AG04449 (cell line): ENCODE data around the gene TRIM42.

Source experiments
- CTCF ChIA-PET: fragments of 350-600 bp; formaldehyde crosslinking; extraction: SDS; loops from one replicate; lab custom pipeline; 2021; ENCODE audit warnings: antibody characterized with exemption; lab: Yijun Ruan, JAX
- POLR2A ChIA-PET: fragments of 400-600, 350-600 bp; formaldehyde crosslinking; extraction: SDS; loops from one replicate; lab custom pipeline; 2020; ENCODE audit warnings: antibody characterized with exemption, inconsistent platforms; lab: Yijun Ruan, JAX
- DNase-seq: peaks from one replicate; pipeline ENCODE4 v3.0.0-alpha.2; 2010; ENCODE audit warnings: low read depth, low spot score
- H3K4me3 ChIP-seq: 2 replicates; pipeline ENCODE4 v1.5.1; 2011; ENCODE audit warnings: low read depth, mild to moderate bottlenecking, control low read depth, low read length
- TF ChIP-seq, protein P1 (sequence below): IDR thresholded peaks from one replicate; pipeline ENCODE4 v1.5.1; 2011; ENCODE audit warnings: mild to moderate bottlenecking, moderate library complexity, low read length, control low read depth, inconsistent platforms; ENCODE audit not compliant: insufficient read depth; ENCODE audit errors: missing control alignments

The TRIM42 gene

DNA sequence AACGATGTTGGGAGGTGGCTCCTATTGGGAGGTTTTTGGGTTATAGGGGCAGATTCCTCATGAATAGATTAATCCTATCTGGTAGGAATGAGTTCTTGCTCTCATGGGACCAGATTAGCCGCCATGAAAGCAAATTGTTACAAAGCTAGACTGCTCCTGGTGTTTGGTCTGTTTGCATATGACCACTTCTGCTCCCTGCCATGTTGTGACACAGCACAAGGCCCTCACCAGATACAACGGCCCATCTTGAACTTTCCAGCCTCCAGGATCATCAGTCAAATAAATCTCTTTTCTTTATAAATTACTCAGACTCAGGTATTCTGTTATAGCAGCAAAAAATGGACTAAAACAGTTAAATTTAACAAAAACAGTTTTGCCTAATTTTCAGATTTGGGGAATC lies 34.4 kb downstream of the TRIM42 start:
- DNase-seq: no peak
- H3K4me3 ChIP-seq: no peak overlapping the region
- TF ChIP-seq, protein P1, sequence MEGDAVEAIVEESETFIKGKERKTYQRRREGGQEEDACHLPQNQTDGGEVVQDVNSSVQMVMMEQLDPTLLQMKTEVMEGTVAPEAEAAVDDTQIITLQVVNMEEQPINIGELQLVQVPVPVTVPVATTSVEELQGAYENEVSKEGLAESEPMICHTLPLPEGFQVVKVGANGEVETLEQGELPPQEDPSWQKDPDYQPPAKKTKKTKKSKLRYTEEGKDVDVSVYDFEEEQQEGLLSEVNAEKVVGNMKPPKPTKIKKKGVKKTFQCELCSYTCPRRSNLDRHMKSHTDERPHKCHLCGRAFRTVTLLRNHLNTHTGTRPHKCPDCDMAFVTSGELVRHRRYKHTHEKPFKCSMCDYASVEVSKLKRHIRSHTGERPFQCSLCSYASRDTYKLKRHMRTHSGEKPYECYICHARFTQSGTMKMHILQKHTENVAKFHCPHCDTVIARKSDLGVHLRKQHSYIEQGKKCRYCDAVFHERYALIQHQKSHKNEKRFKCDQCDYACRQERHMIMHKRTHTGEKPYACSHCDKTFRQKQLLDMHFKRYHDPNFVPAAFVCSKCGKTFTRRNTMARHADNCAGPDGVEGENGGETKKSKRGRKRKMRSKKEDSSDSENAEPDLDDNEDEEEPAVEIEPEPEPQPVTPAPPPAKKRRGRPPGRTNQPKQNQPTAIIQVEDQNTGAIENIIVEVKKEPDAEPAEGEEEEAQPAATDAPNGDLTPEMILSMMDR: no peak
- ChIA-PET CTCF (no interaction called here), POLR2A (no interaction called here)

DNA sequence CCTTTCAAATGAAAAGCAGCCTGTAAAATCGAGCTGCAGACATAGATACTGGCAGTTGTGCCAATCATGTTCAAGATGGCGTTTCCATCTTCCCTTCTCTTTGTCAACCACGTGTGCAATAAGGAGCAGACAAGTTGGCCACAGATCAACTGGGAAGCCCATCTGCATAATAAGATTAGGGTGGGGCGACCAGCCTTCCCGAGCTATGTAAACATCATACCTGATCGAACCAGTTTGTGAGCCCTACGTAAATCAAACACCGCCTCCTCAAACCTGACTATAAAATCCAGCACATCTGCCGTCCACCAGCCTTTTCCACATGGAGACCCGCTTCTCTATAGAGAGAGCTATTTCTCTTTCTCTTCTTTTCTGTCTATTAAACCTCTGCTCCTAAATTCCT lies 37.2 kb downstream of the TRIM42 start:
- DNase-seq: no peak
- TF ChIP-seq, protein P1: no peak
- ChIA-PET CTCF (no interaction called here), POLR2A (no interaction called here)
- H3K4me3 ChIP-seq: no peak overlapping the region

DNA sequence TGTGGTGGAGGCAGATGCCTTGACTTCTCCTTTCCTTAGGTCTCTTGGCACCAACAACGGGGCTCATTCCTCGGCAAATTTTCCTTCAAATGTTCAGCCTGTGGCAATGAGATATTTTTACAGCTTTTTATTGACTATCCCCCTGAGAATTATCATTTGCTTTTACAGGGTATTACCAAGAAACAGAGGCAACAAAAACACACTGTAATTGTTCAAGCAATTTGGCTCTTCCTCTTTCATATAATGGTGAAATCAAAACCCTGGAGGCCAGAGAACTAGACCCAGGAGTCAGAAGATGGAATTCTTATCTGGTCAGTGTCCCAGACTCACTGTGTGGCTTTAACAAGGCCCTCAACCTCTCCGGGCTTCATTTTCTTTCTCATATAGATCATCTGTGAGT lies 40.1 kb downstream of the TRIM42 start:
- ChIA-PET POLR2A (no interaction called here), CTCF (no interaction called here)
- TF ChIP-seq, protein P1: no peak
- no peak for DNase-seq
- H3K4me3 ChIP-seq: no peak overlapping the region

DNA sequence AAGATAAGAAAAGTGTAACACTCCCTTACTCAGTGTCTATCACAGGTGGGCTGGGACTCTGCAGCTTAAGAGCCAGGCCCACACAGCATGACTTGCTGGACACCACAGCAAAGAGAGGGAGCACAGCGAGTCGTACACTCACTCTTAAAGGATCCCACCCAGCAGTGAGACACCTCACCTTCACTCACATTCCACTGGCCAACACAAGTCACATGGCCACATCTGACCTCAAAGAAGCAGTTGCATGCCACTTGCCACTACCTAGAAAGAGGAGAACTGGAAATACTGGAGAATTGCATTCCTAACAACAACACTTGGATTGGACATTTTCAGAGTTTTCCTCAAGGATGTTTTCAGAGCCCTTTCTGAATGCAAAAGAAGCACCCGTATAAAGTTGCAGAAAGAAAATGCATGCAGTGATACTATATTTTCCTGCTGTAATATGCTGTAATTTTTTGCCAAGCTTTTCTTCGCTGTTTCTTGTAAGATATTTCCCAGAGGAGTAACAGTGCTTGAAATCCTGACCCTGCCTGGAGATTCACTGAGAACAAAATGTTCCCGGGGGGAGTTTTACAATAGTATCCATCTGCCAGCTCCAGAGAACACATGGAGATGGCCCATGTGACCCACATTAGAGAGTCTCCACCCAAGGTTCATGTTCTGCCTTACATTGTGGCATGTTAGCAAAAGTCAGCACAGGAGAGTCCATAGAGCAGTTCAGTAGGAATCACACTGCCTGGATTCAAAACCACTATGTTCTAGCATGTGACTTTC lies 42.2 kb downstream of the TRIM42 start:
- TF ChIP-seq, protein P1: no peak
- H3K4me3 ChIP-seq: no peak overlapping the region
- ChIA-PET CTCF (no interaction called here), POLR2A (no interaction called here)
- no peak for DNase-seq

DNA sequence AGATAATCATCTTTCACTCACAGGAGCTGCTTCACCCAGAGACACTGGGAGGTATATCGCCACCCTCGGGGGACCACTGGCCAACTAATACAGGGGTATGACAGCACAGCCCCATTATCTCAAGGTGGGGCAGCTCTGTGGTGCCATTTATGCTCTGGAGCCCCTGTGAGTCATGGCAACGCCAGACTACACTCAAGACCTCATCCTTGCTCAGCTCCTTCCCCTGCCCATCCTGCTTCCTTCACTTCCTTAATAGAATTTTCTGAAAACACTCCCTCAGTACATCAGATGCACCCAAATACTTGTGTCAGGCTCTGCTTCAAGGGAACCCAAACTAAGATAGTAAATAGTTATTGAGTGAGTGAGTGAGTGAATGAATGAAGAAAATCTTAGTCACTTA lies 45.7 kb downstream of the TRIM42 start:
- no peak for DNase-seq
- ChIA-PET POLR2A (no interaction called here), CTCF (no interaction called here)
- TF ChIP-seq, protein P1: no peak
- no peak overlapping the region for H3K4me3 ChIP-seq

DNA sequence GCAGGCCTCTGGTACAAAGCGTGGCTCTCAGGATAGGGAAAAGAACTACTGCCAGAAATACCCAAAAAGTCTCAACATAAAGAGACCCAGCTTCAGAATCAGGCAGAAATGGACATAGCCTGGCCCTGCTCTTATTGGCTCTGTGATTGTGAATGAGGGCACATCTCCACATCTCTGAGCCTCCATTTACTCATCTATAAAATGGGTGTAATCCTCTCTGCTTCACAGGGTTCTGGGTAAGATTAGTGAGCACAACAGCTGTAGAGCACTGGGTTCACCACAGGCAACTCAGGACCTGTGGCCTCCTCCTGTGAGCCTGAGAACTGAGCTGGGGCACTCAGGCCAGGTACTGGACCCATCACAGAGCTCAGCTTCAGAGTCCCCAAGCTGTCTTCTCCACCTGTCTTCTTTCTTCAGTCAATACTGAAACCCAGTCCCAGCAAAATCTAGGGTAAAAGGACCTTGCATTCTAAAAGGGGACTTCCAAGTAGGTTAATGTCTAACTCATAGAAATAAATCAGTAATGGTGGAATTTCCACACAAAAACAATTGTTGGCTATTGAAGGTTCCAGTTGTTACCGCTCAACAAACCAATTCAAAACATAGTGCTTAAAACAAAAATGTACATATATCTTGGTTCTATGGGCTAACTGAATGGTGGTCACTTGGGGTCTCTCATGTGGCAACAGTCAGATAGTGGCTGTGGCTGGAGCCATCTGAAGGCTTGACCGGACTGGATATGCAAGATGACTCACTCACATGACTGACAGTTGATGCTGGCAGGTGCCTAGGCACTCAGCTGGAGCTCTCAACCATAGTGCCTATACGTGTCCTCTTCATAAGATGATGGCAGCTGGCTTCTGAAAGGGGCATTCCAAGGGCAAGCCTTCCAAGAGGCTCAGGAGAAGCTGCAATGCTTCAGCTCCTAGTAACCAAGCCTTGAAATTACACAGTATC lies 47.3 kb downstream of the TRIM42 start:
- H3K4me3 ChIP-seq: no peak overlapping the region
- TF ChIP-seq, protein P1: no peak
- POLR2A ChIA-PET: no interaction called here
- no peak for DNase-seq
- CTCF ChIA-PET: no interaction called here
